Duodenal mucosa (tissue), 2 donors: ENCODE data around the gene OSMR.
A peak's percentile ranks its signal among the peaks of the same experiment; 100 is the strongest.

ENCODE experiments used
- H3K27ac ChIP-seq: one replicate; pipeline ENCODE4 v1.7.0; 2013; ENCODE audit warnings: low read depth, low read length
- H3K27me3 ChIP-seq, 2 donors: one replicate each; pipeline ENCODE4 v1.7.0; 2013; ENCODE audit warnings: low read length in 2 of 2, control low read depth in 1 of 2; ENCODE audit not compliant: insufficient read depth in 2 of 2, control insufficient read depth in 1 of 2
- H3K36me3 ChIP-seq, 2 donors: one replicate each; pipeline ENCODE4 v1.7.0; 2013; ENCODE audit warnings: low read length in 2 of 2, control low read depth in 1 of 2; ENCODE audit not compliant: insufficient read depth in 2 of 2, control insufficient read depth in 1 of 2
- H3K4me1 ChIP-seq, 2 donors: one replicate each; pipeline ENCODE4 v1.7.0; 2013; ENCODE audit warnings: low read length in 2 of 2, control low read depth in 1 of 2; ENCODE audit not compliant: insufficient read depth in 2 of 2, control insufficient read depth in 1 of 2
- H3K4me3 ChIP-seq, 2 donors: one replicate each; pipeline ENCODE4 v1.7.0; 2013; ENCODE audit warnings: low read length in 2 of 2, low read depth in 1 of 2
- H3K9ac ChIP-seq, 2 donors: one replicate each; pipeline ENCODE4 v1.7.0; 2013; ENCODE audit warnings: low read length in 2 of 2, low read depth in 1 of 2
- H3K9me3 ChIP-seq, 2 donors: one replicate each; pipeline ENCODE4 v1.7.0; 2013; ENCODE audit warnings: low read length in 2 of 2, control low read depth in 1 of 2; ENCODE audit not compliant: control insufficient read depth in 1 of 2

OSMR gene

GRCh38 chr5:38845526-38846378 is at the start of gene OSMR:
Gene OSMR (plus strand): TSS chr5:38846012. CDS start chr5:38869045, 23,033 bp downstream.
- Histone ChIP-seq H3K9me3 (no peaks in the 10 kb centered on the region), H3K9ac (peak within 1 kb of the TSS; percentile 47 to 55), H3K27me3 (peaks cover 4 to 12% of the 10 kb centered on the region in 2 donors), H3K36me3 (no peaks in the 10 kb centered on the region), H3K4me3 (peak within 1 kb of the TSS; percentile 64 to 69), H3K4me1 (no peaks in the 10 kb centered on the region), H3K27ac (peak within 1 kb of the TSS; percentile 84)

GRCh38 chr5:38796742-38797108 is 49.1 kb upstream of the OSMR start:
- Histone ChIP-seq H3K27me3 (no peaks in the 10 kb centered on the region), H3K9me3 (no peaks in the 10 kb centered on the region), H3K36me3 (no peaks in the 10 kb centered on the region), H3K4me3 (no peak overlapping the region), H3K9ac (no peak overlapping the region), H3K27ac (no peak overlapping the region), H3K4me1 (no peaks in the 10 kb centered on the region)

DNA sequence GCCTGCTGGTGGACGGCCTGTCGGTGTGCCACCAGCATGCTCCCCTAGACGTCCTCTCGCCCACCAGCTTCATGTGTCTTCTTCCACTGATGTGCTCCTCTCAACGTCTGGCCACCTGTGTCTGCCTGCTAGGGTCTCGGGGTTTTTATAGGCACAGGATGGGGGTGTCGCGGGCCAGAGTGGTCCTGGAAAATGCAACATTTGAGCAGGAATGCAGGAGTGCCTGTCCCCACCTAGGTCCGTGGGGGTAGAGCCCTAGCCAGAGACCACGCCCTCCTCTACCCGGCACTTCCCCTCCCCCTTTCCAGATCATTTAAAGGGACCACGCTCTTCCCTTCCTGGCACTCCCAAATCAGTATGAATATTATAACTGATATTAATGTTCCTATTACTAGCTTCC is 48.0 kb upstream of the OSMR start:
- Histone ChIP-seq H3K36me3 (no peaks in the 10 kb centered on the region), H3K27ac (no peak overlapping the region), H3K4me3 (no peak overlapping the region), H3K27me3 (no peaks in the 10 kb centered on the region), H3K4me1 (no peaks in the 10 kb centered on the region), H3K9me3 (no peaks in the 10 kb centered on the region), H3K9ac (no peak overlapping the region)

DNA sequence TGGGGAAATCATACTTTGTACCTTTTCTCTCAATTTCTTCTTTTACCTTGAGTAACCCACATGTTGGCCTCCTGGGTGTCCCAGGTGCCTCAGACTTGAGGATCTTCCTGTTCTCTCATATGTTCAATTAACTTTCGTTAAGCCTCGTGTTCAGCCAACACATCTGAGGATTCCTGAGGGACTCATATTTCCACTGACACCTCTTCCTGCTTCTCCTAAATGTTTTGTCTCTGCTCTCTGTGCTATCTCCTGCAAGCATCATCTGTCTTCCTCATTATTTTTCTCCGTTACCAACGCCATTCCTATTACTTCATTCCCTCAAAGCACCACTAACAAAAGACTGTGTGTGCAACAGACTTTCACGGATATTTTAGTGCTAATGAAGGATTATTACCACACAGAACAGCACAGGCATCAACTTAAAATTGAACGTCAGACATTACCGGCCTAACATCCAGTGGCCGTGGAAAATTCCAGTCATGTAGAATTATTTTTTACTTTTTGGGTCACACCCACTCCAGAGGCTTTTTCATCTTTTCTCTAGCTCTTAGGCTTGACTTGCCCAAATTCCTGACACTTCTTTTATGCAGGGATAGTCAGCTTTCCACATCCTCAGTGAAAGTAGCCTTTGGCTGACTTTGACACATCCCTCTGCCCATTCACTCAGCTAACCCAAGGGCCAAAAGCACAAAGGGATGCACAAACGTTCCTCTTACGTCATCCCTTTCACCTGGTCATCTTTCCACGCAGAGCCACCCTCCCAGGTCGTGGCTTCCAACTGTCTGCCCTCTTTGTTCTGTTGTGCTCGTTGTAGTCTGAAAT is 46.0 kb upstream of the OSMR start:
- Histone ChIP-seq H3K9ac (no peak overlapping the region), H3K27ac (no peak overlapping the region), H3K4me3 (no peak overlapping the region), H3K9me3 (no peaks in the 10 kb centered on the region), H3K4me1 (no peaks in the 10 kb centered on the region), H3K36me3 (no peaks in the 10 kb centered on the region), H3K27me3 (no peaks in the 10 kb centered on the region)

DNA sequence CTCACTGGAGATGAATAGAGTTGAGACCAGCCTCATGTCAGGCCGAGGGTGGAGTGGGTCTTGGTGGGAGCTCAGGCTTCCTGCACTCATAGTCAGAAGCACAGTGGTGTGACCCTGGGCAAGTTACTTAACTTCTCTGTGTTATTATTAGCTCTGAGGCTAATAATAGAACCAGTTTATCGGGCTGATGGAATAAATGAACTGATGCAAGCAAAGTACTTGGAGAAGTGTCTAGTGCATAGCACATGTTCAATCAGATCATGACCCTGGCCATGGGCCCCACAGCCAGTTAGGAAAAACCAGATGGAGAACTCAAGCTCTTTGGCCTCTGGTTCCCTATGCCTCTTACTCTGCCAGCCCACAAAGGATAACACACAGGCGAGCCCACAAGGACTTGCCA is 45.3 kb upstream of the OSMR start:
- H3K9me3 ChIP-seq: no peaks in the 10 kb centered on the region
- no peaks in the 10 kb centered on the region for H3K36me3 ChIP-seq
- H3K4me3 ChIP-seq: no peak overlapping the region
- H3K27ac ChIP-seq: no peak overlapping the region
- no peak overlapping the region for H3K9ac ChIP-seq
- H3K4me1 ChIP-seq: no peaks in the 10 kb centered on the region
- no peaks in the 10 kb centered on the region for H3K27me3 ChIP-seq

- Histone ChIP-seq H3K27me3 (no peaks in the 10 kb centered on the region), H3K4me1 (no peaks in the 10 kb centered on the region), H3K36me3 (no peaks in the 10 kb centered on the region), H3K27ac (no peak overlapping the region), H3K9ac (no peak overlapping the region), H3K4me3 (no peak overlapping the region), H3K9me3 (no peaks in the 10 kb centered on the region)
Measured at GRCh38 chr5:38802125-38802524, 43.7 kb upstream of the OSMR start.

DNA sequence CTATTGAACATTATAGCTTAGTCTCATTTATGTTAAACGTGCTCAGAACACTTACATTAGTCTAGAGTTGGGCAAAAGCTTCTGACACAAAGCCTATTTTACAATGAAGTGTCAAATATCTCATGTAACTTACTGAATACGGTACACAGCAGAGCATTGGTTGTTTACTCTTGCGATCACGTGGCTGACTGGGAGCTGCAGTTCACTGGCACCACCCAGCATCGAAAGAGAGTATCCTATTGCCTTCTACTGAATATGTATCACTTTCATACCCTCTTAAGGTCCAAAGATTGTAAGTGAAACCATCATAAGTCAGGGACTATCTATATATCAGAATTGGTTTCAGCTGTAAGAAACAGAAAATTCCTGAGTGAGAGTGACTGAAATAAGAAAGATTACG is 42.6 kb upstream of the OSMR start:
- no peaks in the 10 kb centered on the region for H3K36me3 ChIP-seq
- no peak overlapping the region for H3K9ac ChIP-seq
- H3K27ac ChIP-seq: no peak overlapping the region
- H3K4me3 ChIP-seq: no peak overlapping the region
- H3K27me3 ChIP-seq: no peaks in the 10 kb centered on the region
- H3K9me3 ChIP-seq: no peaks in the 10 kb centered on the region
- H3K4me1 ChIP-seq: no peaks in the 10 kb centered on the region

DNA sequence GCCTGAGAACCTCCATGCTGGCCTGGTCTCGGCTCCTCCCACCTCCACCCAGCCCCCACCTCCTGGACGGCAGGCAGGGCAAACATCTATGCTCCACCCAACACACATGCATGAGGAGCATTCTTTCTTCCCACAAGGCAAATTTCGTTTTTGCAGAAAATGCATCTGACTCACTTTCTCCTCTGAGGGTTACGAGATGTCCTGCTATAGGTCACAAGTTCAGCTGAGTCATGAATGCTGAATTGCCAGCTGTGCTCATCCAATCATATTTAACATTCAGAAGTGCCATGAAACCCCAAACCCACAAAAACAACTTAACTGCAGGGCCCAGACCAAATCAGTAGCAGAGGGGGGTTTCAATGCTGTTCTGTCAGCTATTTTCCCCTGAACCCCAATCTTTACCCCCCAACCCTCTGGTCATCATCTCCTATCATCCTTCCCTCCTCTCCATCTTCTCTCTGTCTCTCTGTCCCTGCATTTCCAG is 39.0 kb upstream of the OSMR start:
- H3K9ac ChIP-seq: no peak overlapping the region
- no peaks in the 10 kb centered on the region for H3K4me1 ChIP-seq
- no peak overlapping the region for H3K4me3 ChIP-seq
- H3K36me3 ChIP-seq: no peaks in the 10 kb centered on the region
- H3K27me3 ChIP-seq: peaks cover 0 to 5% of the 10 kb centered on the region in 2 donors
- no peaks in the 10 kb centered on the region for H3K9me3 ChIP-seq
- no peak overlapping the region for H3K27ac ChIP-seq

DNA sequence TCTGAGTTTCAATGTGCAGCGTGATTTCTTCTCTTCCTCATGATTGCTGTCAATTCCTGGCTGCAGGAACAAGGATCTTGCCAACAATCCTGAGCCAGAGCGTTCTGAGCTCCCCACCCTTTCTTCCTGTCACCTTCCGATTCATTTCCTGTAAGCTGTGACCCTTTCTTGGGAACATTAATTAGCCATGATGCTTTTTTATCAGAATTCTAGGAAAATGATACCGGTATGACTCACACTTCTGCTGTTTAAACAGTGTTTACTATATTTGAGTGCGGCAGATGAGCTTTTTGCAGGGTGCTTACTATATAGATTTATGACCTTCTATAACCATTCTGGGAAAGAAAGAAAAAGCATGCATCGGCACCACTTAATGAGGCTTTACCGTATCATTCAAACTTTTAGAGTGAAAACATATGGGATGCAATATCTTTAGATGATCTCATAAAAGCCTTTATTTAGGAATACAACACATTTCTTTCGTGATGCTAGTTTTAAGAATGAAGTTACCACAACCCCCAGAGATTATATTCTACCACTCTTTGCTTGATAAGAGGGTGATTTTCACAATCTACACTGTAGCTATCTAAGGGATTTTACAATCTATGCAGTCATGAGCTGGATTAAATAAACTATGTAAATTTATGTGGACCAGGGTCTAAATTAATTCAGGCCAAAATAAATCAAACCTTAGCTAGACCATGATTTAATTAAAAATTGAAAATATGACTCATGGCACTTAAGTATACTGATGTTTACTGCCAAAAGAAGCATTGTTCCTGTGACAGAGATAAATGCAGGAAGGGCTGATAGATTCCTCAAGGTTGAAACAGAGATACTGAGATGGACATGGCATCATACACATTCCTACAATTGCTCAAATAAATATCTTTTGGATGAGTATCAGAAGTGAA is 38.0 kb upstream of the OSMR start:
- Histone ChIP-seq H3K36me3 (no peaks in the 10 kb centered on the region), H3K4me3 (no peak overlapping the region), H3K27me3 (peaks cover 0 to 5% of the 10 kb centered on the region in 2 donors), H3K9me3 (no peaks in the 10 kb centered on the region), H3K9ac (no peak overlapping the region), H3K4me1 (no peaks in the 10 kb centered on the region), H3K27ac (no peak overlapping the region)
